Rectal smooth muscle tissue (tissue), 1 donor: ENCODE results near the gene RASSF7.

ENCODE experiments used
- H3K27ac ChIP-seq: one replicate; pipeline ENCODE4 v1.7.0; 2013; ENCODE audit warnings: low read depth, low read length, inconsistent platforms
- H3K27me3 ChIP-seq: one replicate; pipeline ENCODE4 v1.7.0; 2013; ENCODE audit warnings: low read length; ENCODE audit not compliant: control insufficient read depth, insufficient read depth
- H3K36me3 ChIP-seq: one replicate; pipeline ENCODE4 v1.7.0; 2013; ENCODE audit warnings: low read length; ENCODE audit not compliant: control insufficient read depth, insufficient read depth
- H3K4me1 ChIP-seq: one replicate; pipeline ENCODE4 v1.7.0; 2013; ENCODE audit warnings: low read length; ENCODE audit not compliant: control insufficient read depth, insufficient read depth
- H3K4me3 ChIP-seq: one replicate; pipeline ENCODE4 v1.7.0; 2013; ENCODE audit warnings: low read length
- H3K9ac ChIP-seq: one replicate; pipeline ENCODE4 v1.7.0; 2013; ENCODE audit warnings: low read length

Gene RASSF7

GRCh38 chr11:550746-551085, 10.1 kb upstream of the RASSF7 start:
- Histone ChIP-seq H3K27me3 (peaks cover 21% of the 10 kb centered on the region), H3K36me3 (no peaks in the 10 kb centered on the region), H3K4me3 (no peak overlapping the region), H3K27ac (no peak overlapping the region), H3K4me1 (no peaks in the 10 kb centered on the region), H3K9ac (no peak overlapping the region)

GRCh38 chr11:551131-551530, 9.6 kb upstream of the RASSF7 start:
- no peaks in the 10 kb centered on the region for H3K4me1 ChIP-seq
- no peak overlapping the region for H3K4me3 ChIP-seq
- no peak overlapping the region for H3K27ac ChIP-seq
- peaks cover 23% of the 10 kb centered on the region for H3K27me3 ChIP-seq
- H3K9ac ChIP-seq: no peak overlapping the region
- no peaks in the 10 kb centered on the region for H3K36me3 ChIP-seq

- Histone ChIP-seq H3K27me3 (peaks cover 28% of the 10 kb centered on the region), H3K9ac (no peak overlapping the region), H3K36me3 (no peaks in the 10 kb centered on the region), H3K27ac (no peak overlapping the region), H3K4me1 (no peaks in the 10 kb centered on the region), H3K4me3 (no peak overlapping the region)
Observed at GRCh38 chr11:551596-551995, 9.2 kb upstream of the RASSF7 start.

GRCh38 chr11:553083-553987, 7.4 kb upstream of the RASSF7 start:
- Histone ChIP-seq H3K4me1 (no peaks in the 10 kb centered on the region), H3K27me3 (peaks cover 33% of the 10 kb centered on the region), H3K4me3 (no peak overlapping the region), H3K9ac (no peak overlapping the region), H3K27ac (no peak overlapping the region), H3K36me3 (no peaks in the 10 kb centered on the region)

GRCh38 chr11:553988-554340, 6.8 kb upstream of the RASSF7 start:
- Histone ChIP-seq H3K4me1 (no peaks in the 10 kb centered on the region), H3K36me3 (no peaks in the 10 kb centered on the region), H3K27ac (no peak overlapping the region), H3K4me3 (no peak overlapping the region), H3K9ac (no peak overlapping the region), H3K27me3 (peaks cover 33% of the 10 kb centered on the region)

GRCh38 chr11:554428-555226, 6.1 kb upstream of the RASSF7 start:
- no peaks in the 10 kb centered on the region for H3K4me1 ChIP-seq
- peak overlapping the region; percentile 36 for H3K4me3 ChIP-seq
- H3K36me3 ChIP-seq: no peaks in the 10 kb centered on the region
- H3K9ac ChIP-seq: no peak overlapping the region
- peaks cover 33% of the 10 kb centered on the region for H3K27me3 ChIP-seq
- no peak overlapping the region for H3K27ac ChIP-seq

- peak overlapping the region; percentile 36 for H3K4me3 ChIP-seq
- H3K27ac ChIP-seq: no peak overlapping the region
- peaks cover 2% of the 10 kb centered on the region for H3K4me1 ChIP-seq
- H3K27me3 ChIP-seq: peaks cover 33% of the 10 kb centered on the region
- no peaks in the 10 kb centered on the region for H3K36me3 ChIP-seq
- H3K9ac ChIP-seq: no peak overlapping the region
Observed at GRCh38 chr11:555227-555779, 5.5 kb upstream of the RASSF7 start.

GRCh38 chr11:555780-556661, 4.7 kb upstream of the RASSF7 start:
- Histone ChIP-seq H3K27me3 (peaks cover 33% of the 10 kb centered on the region), H3K27ac (no peak overlapping the region), H3K36me3 (no peaks in the 10 kb centered on the region), H3K4me3 (no peak overlapping the region), H3K9ac (no peak overlapping the region), H3K4me1 (peaks cover 2% of the 10 kb centered on the region)

GRCh38 chr11:556662-557256, 4.0 kb upstream of the RASSF7 start:
- Histone ChIP-seq H3K27me3 (peaks cover 33% of the 10 kb centered on the region), H3K36me3 (no peaks in the 10 kb centered on the region), H3K9ac (no peak overlapping the region), H3K27ac (no peak overlapping the region), H3K4me3 (no peak overlapping the region), H3K4me1 (peaks cover 2% of the 10 kb centered on the region)

- Histone ChIP-seq H3K4me1 (peaks cover 2% of the 10 kb centered on the region), H3K27ac (no peak overlapping the region), H3K9ac (no peak overlapping the region), H3K36me3 (no peaks in the 10 kb centered on the region), H3K27me3 (peaks cover 31% of the 10 kb centered on the region), H3K4me3 (no peak overlapping the region)
Observed at GRCh38 chr11:557328-558132, 3.2 kb upstream of the RASSF7 start.

- no peaks in the 10 kb centered on the region for H3K36me3 ChIP-seq
- H3K27me3 ChIP-seq: peaks cover 23% of the 10 kb centered on the region
- H3K27ac ChIP-seq: no peak overlapping the region
- H3K4me3 ChIP-seq: no peak overlapping the region
- peaks cover 2% of the 10 kb centered on the region for H3K4me1 ChIP-seq
- H3K9ac ChIP-seq: no peak overlapping the region
Observed at GRCh38 chr11:558503-558902, 2.3 kb upstream of the RASSF7 start.
